H1 (cell line): ENCODE data around the gene PABPN1. TPM values are rescaled to one million over a fixed set of nuclear protein-coding genes. Genes with fewer than 3 reads are reported as not detected.

ENCODE experiments used
- BCL11A ChIP-seq, 2 experiments: IDR thresholded peaks; one replicate each; pipeline ENCODE4 v1.6.1; 2011; ENCODE audit warnings: low read depth in 2 of 2, low read length in 2 of 2, mild to moderate bottlenecking in 2 of 2
- CHD7 ChIP-seq: fragments of 300-600 bp; sonication (generic); IDR thresholded peaks from 2 replicates; pipeline ENCODE4 v1.7.1; 2012; ENCODE audit warnings: low read length, moderate library complexity, mild to moderate bottlenecking, inconsistent platforms; ENCODE audit not compliant: insufficient replicate concordance
- EGR1 ChIP-seq: IDR thresholded peaks from 2 replicates; pipeline ENCODE4 v1.6.1; 2011; ENCODE audit warnings: low read depth, low read length, borderline replicate concordance
- TBP ChIP-seq: IDR thresholded peaks from 2 replicates; pipeline ENCODE4 v1.6.1; 2011; ENCODE audit warnings: low read depth, low read length, improper control_type of control experiment
- TCF12 ChIP-seq: IDR thresholded peaks from 2 replicates; pipeline ENCODE4 v1.6.1; 2011; ENCODE audit warnings: low read depth, mild to moderate bottlenecking, low read length
- polyA plus RNA-seq, 7 experiments: library from polyadenylated mRNA; depleted of rRNA in 3 of 7; stranded (reverse) in 5 of 7; unstranded in 2 of 7; fragments of >200 nt in 5 of 7; fragments of 200-250 nt in 2 of 7; gene quantifications; 1 replicate in 5 of 7; 2 replicates in 1 of 7; 4 replicates in 1 of 7; pipeline versions ENCODE4 v1.2.1 to v1.2.3, GENCODE V29; 2011 to 2013; ENCODE audit warnings: missing spikeins in 2 of 7, mixed read lengths in 2 of 7
- total RNA-seq: library from RNA; stranded (reverse); fragmentation: NEBNext Ultra II Directional; extraction: Animal tissue kit (Norgen Biotek cat#: 25700); gene quantifications from 2 replicates; pipeline ENCODE4 v1.2.1, GENCODE V29; 2021
- TF ChIP-seq, protein P1 (sequence below): IDR thresholded peaks from 2 replicates; pipeline ENCODE4 v1.6.1; 2012; ENCODE audit warnings: inconsistent platforms

PABPN1 gene
- total and polyA plus RNA-seq, 2 of the 8 experiments (the other 6 are each of a cell fraction or from before 2014, with no cell fraction given) = 300 to 331 TPM

GRCh38 chr14:23339506-23340268, 18.4 kb downstream of the PABPN1 start (continued):
- TF ChIP-seq CHD7 (no peak), TCF12 (no peak), BCL11A (IDR thresholded peaks at IDR 0.05; ENCODE audit: low read depth in 2 of 2, low read length in 2 of 2) (no peak), EGR1 (no peak), TBP (no peak)
- TF ChIP-seq, protein P1, sequence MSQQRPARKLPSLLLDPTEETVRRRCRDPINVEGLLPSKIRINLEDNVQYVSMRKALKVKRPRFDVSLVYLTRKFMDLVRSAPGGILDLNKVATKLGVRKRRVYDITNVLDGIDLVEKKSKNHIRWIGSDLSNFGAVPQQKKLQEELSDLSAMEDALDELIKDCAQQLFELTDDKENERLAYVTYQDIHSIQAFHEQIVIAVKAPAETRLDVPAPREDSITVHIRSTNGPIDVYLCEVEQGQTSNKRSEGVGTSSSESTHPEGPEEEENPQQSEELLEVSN = no peak
